GM11168 (cell line): ENCODE results near the gene UGT3A1.
"Not testable (repeated sequence)": the region's sequence is repeated elsewhere in the genome, so short reads cannot be mapped to it uniquely, and the experiment has no call there.

Experiments used
- in situ Hi-C: fragments of 300-500 bp; cut with MboI; formaldehyde crosslinking; loops from one replicate; pipeline ENCODE4 v1.12.0; 2022; ENCODE audit warnings: low sequenced_read_pairs; ENCODE audit not compliant: unreplicated experiment

UGT3A1 gene

GRCh38 chr5:35996076-35996475 lies 4.9 kb upstream of the UGT3A1 start:
- in situ Hi-C loops, result no loop called here

DNA sequence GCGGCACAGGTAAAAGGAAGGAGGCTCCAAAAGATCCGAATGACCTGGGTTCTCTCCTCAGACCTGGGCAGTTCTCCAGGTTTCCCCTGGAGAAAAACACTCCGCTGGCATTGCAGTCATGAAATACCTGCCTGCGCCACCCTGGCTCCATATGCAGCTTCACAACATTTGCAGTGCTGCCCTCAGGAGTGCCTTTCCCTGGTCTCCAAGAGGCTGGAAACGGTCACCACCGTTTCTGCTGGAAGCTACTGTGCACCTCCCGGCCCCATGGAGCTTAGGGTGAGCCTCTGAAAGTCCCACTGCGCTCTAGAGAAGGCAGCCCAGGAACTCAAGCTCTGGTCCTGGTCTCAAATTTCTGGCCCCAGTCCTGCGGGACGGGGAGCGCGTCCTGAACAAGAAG lies 670 bp downstream of the UGT3A1 start:
- in situ Hi-C loops, result no loop called here

DNA sequence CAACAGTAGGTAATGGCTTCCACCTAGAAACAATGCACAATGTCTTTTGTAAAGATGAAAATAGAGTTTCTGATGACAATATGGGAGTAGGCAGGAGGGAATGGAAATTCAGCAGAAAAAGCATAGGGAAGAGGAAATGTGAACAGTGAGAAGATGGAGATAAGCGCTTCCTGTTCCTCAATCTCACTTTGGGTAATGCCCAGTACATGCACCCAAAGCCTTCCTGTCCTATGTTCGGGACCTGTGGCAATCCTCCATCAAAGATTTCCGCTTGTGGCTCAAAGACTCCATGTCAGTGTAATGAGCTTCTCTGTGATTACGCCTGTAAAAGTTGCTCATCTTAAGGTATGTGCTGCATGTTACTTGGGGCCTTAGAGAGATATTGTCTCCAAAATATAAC lies 2.7 kb downstream of the UGT3A1 start:
- in situ Hi-C loops, result no loop called here

DNA sequence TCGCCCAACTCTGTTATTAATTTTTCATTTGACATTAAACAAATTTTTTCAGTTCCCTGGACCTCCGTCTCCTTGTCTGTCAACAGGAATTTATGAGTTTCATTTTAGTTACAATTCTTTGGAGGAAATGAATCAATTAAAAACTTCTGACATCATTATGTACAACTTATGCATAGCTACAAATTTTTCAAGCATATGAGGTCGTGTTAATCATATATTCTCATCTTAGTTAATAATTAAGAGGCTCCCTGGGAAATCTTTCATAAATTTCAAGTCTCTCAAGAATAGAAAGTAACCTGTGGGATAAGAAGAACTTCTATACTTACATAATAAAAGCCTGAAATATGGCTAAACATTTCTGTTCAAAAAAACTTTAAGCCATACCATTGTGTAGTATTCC lies 3.4 kb downstream of the UGT3A1 start:
- in situ Hi-C loops, result no loop called here

GRCh38 chr5:35979715-35980114 lies 11.5 kb downstream of the UGT3A1 start:
- in situ Hi-C loops, result no loop called here

DNA sequence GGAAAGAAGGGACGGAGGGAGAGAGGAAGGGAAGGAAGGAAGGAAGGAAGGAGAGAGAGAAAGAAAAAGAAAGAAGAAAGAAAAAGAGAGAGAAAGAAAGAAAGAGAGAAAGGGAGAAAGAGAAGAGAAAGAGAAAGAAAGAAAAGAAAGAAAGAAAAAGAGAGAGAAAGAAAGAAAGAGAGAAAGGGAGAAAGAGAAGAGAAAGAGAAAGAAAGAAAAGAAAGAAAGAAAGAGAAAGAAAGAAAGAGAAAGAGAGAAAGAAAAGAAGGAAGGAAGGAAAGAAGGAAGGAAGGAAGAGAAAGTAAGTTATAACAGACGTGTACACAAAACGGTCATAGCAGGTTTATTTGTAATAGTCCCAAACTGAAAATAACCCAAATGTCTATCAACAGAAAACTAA lies 14.3 kb downstream of the UGT3A1 start:
- in situ Hi-C loops, result not testable (repeated sequence)

DNA sequence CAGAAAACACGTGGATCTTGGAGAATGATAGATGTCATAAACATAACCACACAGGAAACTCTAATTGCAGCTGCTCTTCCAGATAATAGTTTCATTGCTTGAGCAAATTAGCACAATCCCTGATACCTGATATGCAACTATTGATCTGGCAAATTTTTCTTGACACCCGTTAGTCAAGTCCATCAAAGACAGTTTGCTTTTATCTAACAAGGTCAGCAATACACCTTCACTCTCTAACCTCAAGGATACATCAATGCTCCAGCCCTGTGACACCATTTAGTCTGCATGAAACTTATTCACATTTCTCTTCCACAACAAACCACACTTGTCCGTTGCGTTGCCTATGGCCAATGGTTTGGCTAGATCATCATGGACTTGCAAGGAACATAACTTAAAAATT lies 16.6 kb downstream of the UGT3A1 start:
- in situ Hi-C loops, result no loop called here

DNA sequence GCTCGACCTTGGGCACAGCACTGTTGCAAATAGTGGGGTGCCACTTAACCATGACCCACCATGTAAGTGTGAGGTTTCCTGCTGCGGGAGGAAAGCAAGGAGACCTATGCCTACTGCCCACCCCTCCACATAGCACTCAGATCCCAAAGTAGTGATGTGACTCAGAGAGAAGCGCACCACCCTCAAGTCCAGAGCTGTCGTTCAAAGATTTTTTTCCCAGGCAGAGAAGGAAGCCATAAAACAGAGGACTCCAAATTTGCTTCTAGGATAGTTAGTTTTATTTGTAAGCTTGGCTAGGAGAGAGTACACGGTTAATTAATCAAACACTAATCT lies 19.3 kb downstream of the UGT3A1 start:
- in situ Hi-C loops, result no loop called here

DNA sequence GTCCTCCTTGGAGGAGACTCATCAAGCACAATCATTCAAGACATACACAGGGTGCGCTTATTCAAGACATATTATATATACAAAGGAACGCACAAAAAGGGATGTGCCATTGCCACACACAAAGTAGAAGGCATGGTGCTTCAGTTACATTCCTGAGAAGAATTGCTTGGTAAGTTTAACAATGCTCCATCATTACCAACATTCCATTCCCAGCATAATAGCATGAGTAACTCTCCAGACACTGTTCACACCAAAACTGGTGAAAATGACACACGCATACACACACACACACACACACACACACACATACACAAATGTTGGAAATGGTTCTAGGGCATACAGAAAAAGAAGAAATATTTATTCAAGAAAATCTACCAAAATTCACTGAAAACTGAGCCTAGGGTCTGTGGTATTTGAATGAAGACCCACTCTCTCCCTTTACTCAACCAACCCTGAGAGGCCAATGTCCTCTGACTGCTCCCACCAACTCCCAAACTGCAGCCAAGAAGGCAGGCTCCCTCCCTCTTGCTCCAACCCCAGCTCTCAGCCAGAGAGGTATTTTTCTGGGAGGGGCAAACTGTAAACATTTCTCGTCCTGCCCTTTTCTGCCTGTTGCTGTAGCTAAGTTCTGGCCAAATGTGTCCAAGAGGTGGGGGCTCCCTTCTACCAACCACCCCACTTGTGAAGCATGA lies 19.9 kb downstream of the UGT3A1 start:
- in situ Hi-C loops, result no loop called here

DNA sequence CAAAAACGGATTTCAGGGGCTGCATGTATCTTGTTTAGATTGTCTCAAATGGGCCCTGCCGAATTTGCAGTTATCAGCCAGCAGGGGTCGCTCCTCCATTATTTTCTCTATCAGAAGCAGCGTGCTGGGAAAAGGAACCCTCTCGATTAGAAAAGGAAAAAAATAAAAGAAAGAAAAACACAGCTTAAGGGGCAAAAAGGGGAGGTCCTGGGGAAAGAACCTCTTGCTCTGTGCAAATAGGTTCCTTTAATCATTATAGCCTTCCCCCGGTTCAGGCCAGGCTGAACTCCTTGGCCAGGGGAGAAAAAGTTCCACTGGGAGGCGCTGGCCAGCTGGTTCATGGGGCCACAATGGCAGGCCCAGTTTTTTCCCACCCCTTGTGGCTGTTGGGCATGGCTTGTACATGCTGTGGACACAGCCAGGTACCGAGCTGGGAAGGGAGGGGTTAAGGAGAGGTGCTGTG lies 27.8 kb downstream of the UGT3A1 start:
- in situ Hi-C loops, result no loop called here

DNA sequence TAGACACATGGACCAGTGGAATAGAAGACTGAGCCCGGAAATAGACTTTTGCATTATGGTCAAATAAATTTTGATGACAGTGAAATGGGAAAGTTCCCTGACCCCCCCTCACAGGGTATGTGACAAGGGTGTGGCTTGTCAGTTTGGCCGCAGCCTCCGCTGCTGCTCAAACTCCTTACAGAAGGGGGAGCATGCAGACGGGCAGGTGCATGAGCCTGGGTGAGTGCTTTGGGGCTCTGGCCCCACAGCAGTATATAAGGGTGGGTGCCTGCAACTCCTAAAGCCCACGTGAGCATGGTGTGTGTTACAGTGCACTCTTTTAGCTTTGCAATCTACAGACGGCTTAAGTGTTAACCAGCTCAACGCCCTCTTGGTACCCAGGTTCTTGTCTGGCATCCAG lies 30.9 kb downstream of the UGT3A1 start:
- in situ Hi-C loops, result no loop called here

- in situ Hi-C loops, result no loop called here
Measured at GRCh38 chr5:35956429-35956828, 34.8 kb downstream of the UGT3A1 start.

GRCh38 chr5:35954175-35954574 lies 37.0 kb downstream of the UGT3A1 start:
- in situ Hi-C loops, result no loop called here

DNA sequence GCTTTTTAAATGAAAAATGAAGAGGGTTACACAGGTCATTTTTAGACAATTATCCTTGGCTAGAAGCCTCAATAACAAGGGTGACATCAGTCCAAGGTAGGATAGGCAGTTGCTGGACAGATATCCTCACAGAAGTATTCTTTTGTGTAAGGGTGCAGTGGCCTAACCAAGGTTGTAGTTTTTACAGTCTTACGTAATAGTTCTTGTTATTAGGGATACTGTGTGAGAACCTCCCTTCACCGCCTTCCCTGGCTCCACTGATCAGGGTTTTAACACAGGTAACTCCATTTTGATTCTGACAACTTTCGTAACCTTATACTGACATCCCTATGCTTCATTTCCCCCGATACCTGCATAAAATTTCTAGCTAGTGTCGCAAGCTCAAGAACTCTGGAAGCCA lies 44.1 kb downstream of the UGT3A1 start:
- in situ Hi-C loops, result no loop called here

DNA sequence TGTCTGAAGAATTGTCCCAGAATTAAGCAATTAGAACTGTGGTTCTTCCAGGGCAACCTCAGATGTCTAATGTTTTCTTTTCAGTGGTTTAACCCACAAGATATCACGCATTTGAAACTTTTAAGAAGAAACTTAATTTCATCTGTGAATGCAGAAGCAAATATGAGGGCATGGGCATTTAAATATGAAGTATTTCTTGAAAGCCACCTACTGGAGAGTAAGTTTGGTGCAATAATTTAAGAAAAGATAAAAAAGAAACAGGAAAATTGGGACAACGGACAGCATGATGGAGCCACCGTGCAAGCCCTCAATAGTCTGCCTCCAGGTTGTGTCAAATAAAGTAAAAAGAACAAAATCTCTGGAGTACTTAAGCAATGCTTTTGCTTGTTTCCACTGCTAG lies 51.6 kb downstream of the UGT3A1 start:
- in situ Hi-C loops, result no loop called here

DNA sequence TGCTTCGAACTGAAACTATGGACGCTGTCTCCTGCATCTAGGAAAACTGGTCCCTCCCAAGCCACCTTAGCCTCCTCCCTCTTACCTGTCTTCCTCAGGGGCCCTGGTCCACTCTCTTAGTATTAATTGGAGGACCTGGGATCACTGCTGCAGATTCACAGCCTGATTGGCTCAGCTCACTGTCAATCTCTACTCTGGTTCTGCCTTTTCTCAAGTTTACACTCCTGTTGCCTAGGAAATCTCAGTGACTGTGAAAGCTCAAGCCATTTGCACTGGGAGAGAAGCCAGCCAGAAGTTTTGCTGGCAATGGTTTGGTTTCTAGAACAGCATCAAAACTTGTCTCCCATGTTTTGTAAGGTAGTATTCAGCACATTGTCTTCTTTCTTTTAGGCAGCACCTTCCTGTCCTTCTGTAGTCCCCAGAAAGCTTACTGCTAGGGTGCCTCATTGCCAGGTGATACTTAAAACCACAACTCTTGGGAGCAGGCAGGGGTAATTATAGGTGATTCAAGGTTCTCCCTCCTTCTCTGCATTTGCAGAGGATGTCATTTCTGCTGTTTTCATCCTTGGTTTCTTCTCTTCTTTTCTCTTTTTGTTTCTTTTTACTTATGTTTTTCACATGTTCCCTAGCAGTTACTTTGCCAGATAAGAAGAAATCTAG lies 52.5 kb downstream of the UGT3A1 start, which contains the start of gene CAPSL:
Gene CAPSL, minus strand, starts transcription at position 55 of the 660 bp plus-strand sequence. CDS start 17,502 bp downstream, outside the sequence.
- in situ Hi-C loops, result no loop called here

GRCh38 chr5:35926389-35927051 lies 64.7 kb downstream of the UGT3A1 start:
- in situ Hi-C loops, result loop anchor here (5.0 to 10.0 kb wide), 2 partner anchors 154 to 272 kb away; no protein-coding TSS in a partner anchor

DNA sequence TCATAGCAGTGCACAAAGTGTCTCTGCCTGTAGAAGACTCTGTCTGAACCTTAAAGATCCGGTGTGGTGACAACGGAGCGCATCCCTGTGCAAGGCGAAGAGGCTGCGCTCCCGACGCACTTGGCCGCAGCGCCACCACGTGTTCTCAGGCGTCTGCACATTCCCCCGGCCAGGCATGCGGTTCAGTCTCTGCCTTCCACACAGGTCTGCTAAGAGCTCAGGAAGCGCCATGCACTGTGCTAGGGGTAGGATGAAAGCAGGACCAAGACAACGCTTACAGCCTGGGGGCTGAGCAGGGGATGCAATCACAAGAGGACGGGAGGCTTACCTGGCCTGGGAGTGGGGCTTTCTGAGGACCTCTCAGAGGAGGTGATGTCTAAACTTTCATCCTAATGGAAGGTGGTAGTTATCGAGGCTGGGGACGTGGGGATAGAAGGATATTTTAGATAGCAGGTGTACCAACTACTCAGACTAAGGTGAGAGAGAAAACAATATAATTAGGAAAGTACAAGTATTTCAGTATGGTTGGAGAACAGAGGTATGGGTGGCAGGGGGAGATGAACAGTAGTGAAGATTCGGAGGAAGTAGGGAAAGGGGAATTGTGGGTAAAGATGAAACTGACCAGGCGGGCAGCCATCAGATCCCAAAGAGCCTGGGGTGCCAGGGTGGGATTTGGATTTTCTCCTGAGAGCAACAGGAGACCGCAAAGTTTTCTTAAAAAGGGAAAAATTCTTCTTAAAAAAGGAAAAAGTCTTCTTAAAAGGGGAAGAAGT lies 66.1 kb downstream of the UGT3A1 start:
- in situ Hi-C loops, result loop anchor here (5.0 to 10.0 kb wide), 2 partner anchors 153 to 270 kb away; no protein-coding TSS in a partner anchor

- in situ Hi-C loops, result loop anchor here (10.0 kb wide), 1 partner anchor 270 kb away; no protein-coding TSS in a partner anchor
Measured at GRCh38 chr5:35924122-35924949, 66.9 kb downstream of the UGT3A1 start.

DNA sequence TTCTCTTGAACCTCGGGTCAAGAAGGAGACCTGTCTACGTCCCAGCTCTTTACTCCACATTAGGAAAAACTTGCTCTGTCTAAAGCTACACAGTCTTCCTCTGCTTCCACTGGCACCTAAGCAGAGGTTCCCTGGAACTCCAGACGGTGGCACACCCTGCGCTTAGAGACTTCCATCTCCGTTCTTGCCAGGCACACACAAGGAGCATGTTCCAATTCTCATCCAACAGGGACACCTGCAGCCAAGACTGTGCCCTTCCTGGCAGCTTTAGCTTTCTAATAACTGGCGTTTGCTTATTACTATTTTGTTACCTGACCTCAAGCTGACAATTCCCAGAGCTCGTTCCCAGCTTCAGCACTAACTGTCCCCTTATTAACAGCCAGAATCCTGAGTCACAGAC lies 68.7 kb downstream of the UGT3A1 start:
- in situ Hi-C loops, result loop anchor here (10.0 kb wide), 1 partner anchor 268 kb away; no protein-coding TSS in a partner anchor
